Loucy (cell line): Measurements from ENCODE around the gene HAUS8.

Source experiments
- CTCF ChIP-seq: fragments of 200-600 bp; sonication (generic); conservative IDR thresholded peaks from 2 replicates; pipeline ENCODE4 v1.5.1; 2014; ENCODE audit warnings: mild to moderate bottlenecking, antibody characterized with exemption, low read length
- EZH2phosphoT487 ChIP-seq: fragments of 200-600 bp; IDR thresholded peaks from 2 replicates; pipeline ENCODE4 v1.6.1; 2018; ENCODE audit warnings: antibody characterized with exemption, mild to moderate bottlenecking, moderate library complexity, borderline replicate concordance

DNA sequence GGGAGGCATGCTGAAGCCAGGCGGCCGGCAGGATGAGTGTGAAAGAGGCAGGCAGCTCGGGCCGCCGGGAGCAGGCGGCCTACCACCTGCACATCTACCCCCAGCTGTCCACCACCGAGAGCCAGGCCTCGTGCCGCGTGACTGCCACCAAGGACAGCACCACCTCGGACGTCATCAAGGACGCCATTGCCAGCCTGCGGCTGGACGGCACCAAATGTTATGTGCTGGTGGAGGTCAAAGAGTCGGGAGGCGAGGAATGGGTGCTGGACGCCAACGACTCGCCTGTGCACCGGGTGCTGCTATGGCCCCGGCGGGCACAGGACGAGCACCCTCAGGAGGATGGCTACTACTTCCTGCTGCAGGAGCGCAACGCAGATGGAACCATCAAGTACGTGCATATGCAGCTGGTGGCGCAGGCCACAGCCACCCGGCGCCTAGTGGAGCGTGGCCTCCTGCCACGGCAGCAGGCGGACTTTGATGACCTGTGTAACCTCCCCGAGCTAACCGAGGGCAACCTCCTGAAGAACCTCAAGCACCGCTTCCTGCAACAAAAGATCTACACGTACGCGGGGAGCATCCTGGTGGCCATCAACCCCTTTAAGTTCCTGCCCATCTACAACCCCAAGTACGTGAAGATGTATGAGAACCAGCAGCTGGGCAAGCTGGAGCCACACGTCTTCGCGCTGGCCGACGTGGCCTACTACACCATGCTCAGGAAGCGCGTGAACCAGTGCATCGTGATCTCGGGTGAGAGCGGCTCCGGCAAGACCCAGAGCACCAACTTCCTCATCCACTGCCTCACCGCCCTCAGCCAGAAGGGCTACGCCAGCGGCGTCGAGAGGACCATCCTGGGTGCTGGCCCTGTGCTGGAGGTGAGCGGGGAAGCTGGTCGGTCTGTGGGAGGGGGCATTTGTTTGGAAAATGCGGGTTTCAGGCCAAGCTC is 26.7 kb upstream of the HAUS8 start:
- no peak for TF ChIP-seq EZH2phosphoT487
- TF ChIP-seq CTCF: no peak
